Natural killer cell (primary cell): ENCODE data around the gene SNRPA. TPM values are rescaled to one million over a fixed set of nuclear protein-coding genes. Genes with fewer than 3 reads are reported as not detected.
A peak's percentile ranks its signal among the peaks of the same experiment; 100 is the strongest.

Source experiments
- ATAC-seq, 3 donors: fragments of 150-1000 bp in 2 of 3; fragments of 200-7000 bp in 1 of 3; cut with Tn5 transposase; 1 replicate in 1 of 3; 2 replicates in 2 of 3; pipeline ENCODE4 v1.10.0; 2021; ENCODE audit warnings: mild to moderate bottlenecking in 2 of 3, moderate library complexity in 2 of 3
- DNase-seq, 2 donors: peaks; one replicate each; pipeline versions ENCODE4 v3.0.0 to v3.0.0-alpha.2; 2013 to 2021; ENCODE audit warnings: mixed read lengths in 1 of 2
- H3K27ac ChIP-seq: one replicate; pipeline ENCODE4 v1.5.1; 2013; ENCODE audit warnings: mild to moderate bottlenecking, low read length
- H3K27me3 ChIP-seq: one replicate; pipeline ENCODE4 v1.6.1; 2013; ENCODE audit warnings: low read length; ENCODE audit not compliant: control insufficient read depth, insufficient read depth
- H3K36me3 ChIP-seq: one replicate; pipeline ENCODE4 v1.6.1; 2013; ENCODE audit warnings: low read length; ENCODE audit not compliant: control insufficient read depth, insufficient read depth
- H3K4me1 ChIP-seq: one replicate; pipeline ENCODE4 v1.6.1; 2013; ENCODE audit warnings: low read length; ENCODE audit not compliant: control insufficient read depth, insufficient read depth
- H3K4me3 ChIP-seq: one replicate; pipeline ENCODE4 v1.5.1; 2013; ENCODE audit warnings: low read length
- H3K9me3 ChIP-seq: one replicate; pipeline ENCODE4 v1.6.1; 2013; ENCODE audit warnings: low read length; ENCODE audit not compliant: control insufficient read depth, insufficient read depth
- H3K27ac Mint-ChIP-seq, 2 donors: one replicate each; pipeline ENCODE4 v1.8.0; 2022; ENCODE audit warnings: mild to moderate bottlenecking in 2 of 2, mixed read lengths in 2 of 2, moderate library complexity in 1 of 2
- H3K27me3 Mint-ChIP-seq, 2 donors: one replicate each; pipeline ENCODE4 v1.8.0; 2022; ENCODE audit warnings: low read depth in 2 of 2, mixed read lengths in 2 of 2
- H3K36me3 Mint-ChIP-seq: one replicate; pipeline ENCODE4 v1.8.0; 2022; ENCODE audit warnings: mixed read lengths
- H3K4me1 Mint-ChIP-seq, 2 donors: one replicate each; pipeline ENCODE4 v1.8.0; 2022; ENCODE audit warnings: mixed read lengths in 2 of 2
- H3K4me3 Mint-ChIP-seq: one replicate; pipeline ENCODE4 v1.8.0; 2022; ENCODE audit warnings: mild to moderate bottlenecking, moderate library complexity, mixed read lengths
- H3K9me3 Mint-ChIP-seq, 2 donors: one replicate each; pipeline ENCODE4 v1.8.0; 2022; ENCODE audit warnings: mixed read lengths in 2 of 2
- CTCF ChIP-seq: fragments of 200-600 bp; IDR thresholded peaks from one replicate; pipeline ENCODE4 v1.8.0; 2022; ENCODE audit warnings: antibody characterized with exemption
- WGBS: methylation state at CpG from one replicate; pipeline ENCODE4 v1.1.7; 2013; ENCODE audit warnings: missing lambda C conversion rate; ENCODE audit not compliant: insufficient coverage; 5-methylcytosine and 5-hydroxymethylcytosine counted together
- intact Hi-C: fragments of 100-400 bp; cut with micrococcal nuclease; formaldehyde crosslinking; loops from one replicate; pipeline ENCODE4 v1.14.2; 2022
- total RNA-seq, 4 donors: library from RNA; stranded (reverse); fragments of 120-200 nt in 1 of 4; gene quantifications; one replicate each; pipeline versions ENCODE4 v1.2.3 to v1.2.4, GENCODE V29; 2013 to 2022

SNRPA gene
- total RNA-seq, 3 donors from 2014 or later (not counting 1 experiment from before 2014, with no cell fraction given) = 56.2 to 65.9 (median 60.9) TPM

GRCh38 chr19:40798683-40799557 is 47.9 kb downstream of the SNRPA start, which contains the start of gene EGLN2:
Gene EGLN2, plus strand, starts transcription at chr19:40799191. Its CDS starts 1,382 bp downstream, at chr19:40800573.
- H3K27me3 Mint-ChIP-seq = no peaks in the 10 kb centered on the region
- H3K4me1 Mint-ChIP-seq = peaks cover 50 to 58% of the 10 kb centered on the region in 2 donors
- ATAC-seq = peak; percentile 84 to 94 (median 86)

GRCh38 chr19:40799558-40800338 is 48.7 kb downstream of the SNRPA start:
- H3K27ac ChIP-seq = peak overlapping the region; percentile 79
- Mint-ChIP-seq H3K27me3 (no peaks in the 10 kb centered on the region), H3K9me3 (no peaks in the 10 kb centered on the region), H3K4me1 (peaks cover 58 to 67% of the 10 kb centered on the region in 2 donors), H3K27ac (peak overlapping the region; percentile 100), H3K4me3 (peak overlapping the region; percentile 95), H3K36me3 (no peaks in the 10 kb centered on the region)
- 3% methylated on average over 40 of the region's 40 CpGs for WGBS
- DNase-seq = peak in 1 of 2 donors; percentile 46
- peak overlapping the region; percentile 87 for H3K4me3 ChIP-seq
- intact Hi-C loops = loop anchor here (2.0 kb wide), 1 partner anchor 83 kb away; the partner anchor contains the start of genes COQ8B and ITPKC
- H3K9me3 ChIP-seq = no peaks in the 10 kb centered on the region
- ATAC-seq = no peak
- no peaks in the 10 kb centered on the region for H3K27me3 ChIP-seq
- no peak for TF ChIP-seq CTCF
- H3K36me3 ChIP-seq = peaks cover 16% of the 10 kb centered on the region
- peaks cover 62% of the 10 kb centered on the region for H3K4me1 ChIP-seq

More at GRCh38 chr19:40798683-40799557, 47.9 kb downstream of the SNRPA start, which contains the start of gene EGLN2:
- intact Hi-C loops = loop anchor here (1.0 to 2.0 kb wide), 4 partner anchors 22 to 82 kb away; partner anchors contain the start of genes ACTMAP, COQ8B and ITPKC
- Histone ChIP-seq H3K9me3 (no peaks in the 10 kb centered on the region), H3K4me3 (peak within 1 kb of the TSS; percentile 87), H3K36me3 (peaks cover 15% of the 10 kb centered on the region), H3K27me3 (no peaks in the 10 kb centered on the region), H3K4me1 (peaks cover 53% of the 10 kb centered on the region), H3K27ac (peak within 1 kb of the TSS; percentile 91)
- peak; percentile 100 for DNase-seq
- Mint-ChIP-seq H3K36me3 (no peaks in the 10 kb centered on the region), H3K9me3 (no peaks in the 10 kb centered on the region), H3K27ac (peak within 1 kb of the TSS; percentile 100), H3K4me3 (peak within 1 kb of the TSS; percentile 99)
- no peak for TF ChIP-seq CTCF
- under 1% methylated on average over 98 of the region's 110 CpGs for whole genome bisulfite sequencing

GRCh38 chr19:40800339-40800996 is 49.5 kb downstream of the SNRPA start:
- Mint-ChIP-seq H3K4me1 (peaks cover 65 to 74% of the 10 kb centered on the region in 2 donors), H3K9me3 (no peaks in the 10 kb centered on the region), H3K36me3 (no peaks in the 10 kb centered on the region), H3K4me3 (peak overlapping the region; percentile 95), H3K27me3 (no peaks in the 10 kb centered on the region), H3K27ac (peak overlapping the region; percentile 100)
- 81% methylated on average over 27 of the region's 27 CpGs for WGBS
- intact Hi-C loops = no loop called here
- no peak for TF ChIP-seq CTCF
- H3K4me1 ChIP-seq = peaks cover 69% of the 10 kb centered on the region
- H3K36me3 ChIP-seq = peaks cover 18% of the 10 kb centered on the region
- H3K27ac ChIP-seq = peak overlapping the region; percentile 79
- H3K4me3 ChIP-seq = peak overlapping the region; percentile 87
- no peaks in the 10 kb centered on the region for H3K9me3 ChIP-seq
- DNase-seq (peak in 1 of 2 donors; percentile 33), ATAC-seq (no peak)
- no peaks in the 10 kb centered on the region for H3K27me3 ChIP-seq
